GM13977 (cell line): ENCODE measurements around the gene HEG1.

Experiments used
- DNase-seq: peaks from one replicate; pipeline ENCODE4 v3.0.0; 2012; ENCODE audit warnings: low spot score
- in situ Hi-C: fragments of 300-500 bp; cut with MboI; formaldehyde crosslinking; loops from one replicate; pipeline ENCODE4 v1.12.0; 2022; ENCODE audit warnings: low sequenced_read_pairs, low pct_unique_long_range_greater_than_20kb, mixed read lengths, inconsistent platforms; ENCODE audit not compliant: unreplicated experiment
- TF ChIP-seq, protein P1 (sequence below): IDR thresholded peaks from 2 replicates; pipeline ENCODE4 v1.5.1; 2012; ENCODE audit warnings: mild to moderate bottlenecking, control low read depth; ENCODE audit not compliant: insufficient read depth; ENCODE audit errors: extremely low read depth, missing control alignments

HEG1 gene

DNA sequence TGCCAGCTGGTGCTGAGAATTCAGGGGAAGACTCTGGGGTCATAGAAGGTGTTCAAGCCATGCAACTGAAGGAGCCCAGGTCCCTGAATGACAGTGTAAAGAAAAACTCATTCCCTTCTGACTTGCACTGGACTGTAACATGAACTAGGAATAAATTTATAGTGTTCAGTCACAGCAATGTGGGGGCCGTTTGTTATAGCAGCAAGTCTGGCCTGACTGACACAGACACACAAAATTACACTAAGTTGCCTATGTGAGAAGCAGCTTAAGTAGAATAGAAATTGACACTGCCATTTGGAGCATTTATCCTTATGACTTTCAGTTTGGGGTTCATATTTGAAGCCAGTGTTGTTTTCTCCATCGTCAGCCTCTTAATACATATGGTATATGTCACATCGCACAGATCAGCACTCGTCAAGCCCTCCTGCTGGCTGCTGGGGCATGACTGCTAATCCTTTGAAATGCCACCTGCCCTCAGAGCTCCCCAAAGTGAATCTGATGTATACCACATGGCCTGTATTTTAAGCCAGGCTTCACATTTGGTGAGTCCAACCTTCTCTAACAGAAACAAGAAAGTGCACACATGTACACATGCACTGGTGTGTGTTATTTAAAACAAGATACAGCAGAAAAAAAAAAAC lies 17.1 kb upstream of the HEG1 start:
- in situ Hi-C loops, result no loop called here
- DNase-seq, result no peak
- TF ChIP-seq, protein P1, sequence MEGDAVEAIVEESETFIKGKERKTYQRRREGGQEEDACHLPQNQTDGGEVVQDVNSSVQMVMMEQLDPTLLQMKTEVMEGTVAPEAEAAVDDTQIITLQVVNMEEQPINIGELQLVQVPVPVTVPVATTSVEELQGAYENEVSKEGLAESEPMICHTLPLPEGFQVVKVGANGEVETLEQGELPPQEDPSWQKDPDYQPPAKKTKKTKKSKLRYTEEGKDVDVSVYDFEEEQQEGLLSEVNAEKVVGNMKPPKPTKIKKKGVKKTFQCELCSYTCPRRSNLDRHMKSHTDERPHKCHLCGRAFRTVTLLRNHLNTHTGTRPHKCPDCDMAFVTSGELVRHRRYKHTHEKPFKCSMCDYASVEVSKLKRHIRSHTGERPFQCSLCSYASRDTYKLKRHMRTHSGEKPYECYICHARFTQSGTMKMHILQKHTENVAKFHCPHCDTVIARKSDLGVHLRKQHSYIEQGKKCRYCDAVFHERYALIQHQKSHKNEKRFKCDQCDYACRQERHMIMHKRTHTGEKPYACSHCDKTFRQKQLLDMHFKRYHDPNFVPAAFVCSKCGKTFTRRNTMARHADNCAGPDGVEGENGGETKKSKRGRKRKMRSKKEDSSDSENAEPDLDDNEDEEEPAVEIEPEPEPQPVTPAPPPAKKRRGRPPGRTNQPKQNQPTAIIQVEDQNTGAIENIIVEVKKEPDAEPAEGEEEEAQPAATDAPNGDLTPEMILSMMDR, result no peak

DNA sequence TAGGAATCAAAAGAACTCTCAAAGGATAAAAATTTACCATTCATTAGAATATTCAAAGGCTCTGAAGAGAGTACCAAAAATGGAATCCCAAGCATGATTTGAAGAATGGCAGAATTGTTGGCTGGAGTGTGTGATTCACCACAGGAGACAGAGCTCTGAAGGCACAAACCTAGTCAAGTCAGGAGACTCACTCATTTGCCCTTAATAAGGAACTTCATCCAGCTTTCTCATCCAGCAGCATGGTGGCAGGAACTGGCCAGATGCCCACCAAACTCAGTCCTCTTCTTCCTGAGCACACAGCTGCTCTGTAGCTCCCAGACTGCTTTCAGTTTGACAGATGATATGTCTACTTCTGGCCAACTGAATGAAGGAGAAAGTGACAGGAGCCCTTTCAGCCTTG lies 16.5 kb upstream of the HEG1 start:
- in situ Hi-C loops, result no loop called here
- TF ChIP-seq, protein P1, result no peak
- DNase-seq, result no peak

- in situ Hi-C loops, result no loop called here
- DNase-seq, result no peak
- TF ChIP-seq, protein P1, result no peak
Observed at GRCh38 chr3:125069968-125070745, 14.4 kb upstream of the HEG1 start.

DNA sequence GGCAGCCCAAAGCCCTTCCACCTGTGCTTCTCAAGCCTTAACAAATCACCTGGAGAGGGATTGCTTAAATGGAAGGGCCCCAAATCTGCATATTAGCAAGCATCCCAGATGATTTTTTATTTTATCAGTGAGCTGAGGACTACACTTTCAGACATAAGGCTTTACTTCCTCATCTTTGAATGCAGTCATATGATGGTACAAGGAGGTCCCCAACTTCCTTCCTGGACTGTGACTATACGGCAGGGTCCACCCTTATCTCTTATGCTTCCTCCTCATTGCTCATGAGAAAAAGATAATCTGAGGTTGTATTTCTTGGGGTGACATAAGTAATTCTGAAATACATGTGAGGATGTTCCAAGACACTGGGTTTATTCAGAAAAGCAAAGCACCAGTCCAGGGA lies 13.7 kb upstream of the HEG1 start:
- in situ Hi-C loops, result no loop called here
- TF ChIP-seq, protein P1, result no peak
- DNase-seq, result no peak

- TF ChIP-seq, protein P1, result no peak
- DNase-seq, result no peak
- in situ Hi-C loops, result no loop called here
Observed at GRCh38 chr3:125068265-125068664, 12.5 kb upstream of the HEG1 start.

DNA sequence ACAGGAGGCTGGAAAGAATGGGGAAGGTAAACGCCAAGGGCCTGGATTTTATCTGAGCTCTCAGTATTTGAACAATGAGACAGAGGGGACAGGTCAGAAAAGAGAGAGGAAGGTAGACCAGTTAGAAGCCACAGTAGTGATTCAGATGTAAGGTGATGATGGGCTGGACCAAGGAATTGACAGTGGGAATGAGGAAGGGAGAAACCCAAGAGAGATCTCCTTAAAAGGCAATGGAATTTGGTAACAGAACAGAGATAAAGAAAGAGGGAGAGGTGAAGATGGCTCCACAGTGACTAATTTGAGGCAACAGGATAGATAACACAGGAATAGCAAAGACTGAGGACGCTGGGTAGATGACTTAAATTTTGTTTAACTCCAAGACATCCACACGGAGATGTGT lies 11.4 kb upstream of the HEG1 start:
- DNase-seq, result no peak
- TF ChIP-seq, protein P1, result no peak
- in situ Hi-C loops, result no loop called here
